Left renal cortex interstitium (tissue), 4 donors: ENCODE results near the gene TMC1. TPM values are rescaled to one million over a fixed set of nuclear protein-coding genes. Genes with fewer than 3 reads are reported as not detected.
"Not testable (repeated sequence)": the region's sequence is repeated elsewhere in the genome, so short reads cannot be mapped to it uniquely, and the experiment has no call there.

Source experiments
- DNase-seq, 4 donors: peaks; one replicate each; pipeline ENCODE4 v3.0.0-alpha.2; 2013; ENCODE audit warnings: low read depth in 4 of 4, low spot score in 2 of 4, missing footprints in 1 of 4
- polyA plus RNA-seq, 4 donors: library from polyadenylated mRNA; unstranded; fragments of 120-200 nt; gene quantifications; one replicate each; pipeline ENCODE4 v1.2.1, GENCODE V29; 2013; ENCODE audit not compliant: insufficient read length in 4 of 4

Gene TMC1
- polyA plus RNA-seq, 4 donors: 0.86 to 1.2 (median 0.97) TPM

DNA sequence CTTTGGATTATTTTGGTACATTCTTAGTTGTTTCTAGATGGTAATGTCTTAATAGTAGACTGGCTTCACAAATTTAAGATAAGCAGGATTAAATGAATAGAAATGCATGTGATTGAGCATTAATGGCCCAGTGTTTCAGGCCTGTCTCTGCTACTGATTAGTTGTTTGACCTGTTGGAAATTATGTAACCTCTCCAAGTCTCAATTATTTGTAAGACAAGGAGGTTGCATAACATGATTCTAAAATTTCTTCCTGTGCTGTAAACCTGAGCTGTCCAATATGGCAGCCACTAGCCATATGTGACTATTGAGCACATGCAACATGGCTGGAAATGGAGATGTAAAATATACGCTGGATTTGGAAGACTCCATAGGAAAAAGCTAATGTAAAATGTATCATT is 333.9 kb downstream of the TMC1 start:
- DNase-seq: no peak

DNA sequence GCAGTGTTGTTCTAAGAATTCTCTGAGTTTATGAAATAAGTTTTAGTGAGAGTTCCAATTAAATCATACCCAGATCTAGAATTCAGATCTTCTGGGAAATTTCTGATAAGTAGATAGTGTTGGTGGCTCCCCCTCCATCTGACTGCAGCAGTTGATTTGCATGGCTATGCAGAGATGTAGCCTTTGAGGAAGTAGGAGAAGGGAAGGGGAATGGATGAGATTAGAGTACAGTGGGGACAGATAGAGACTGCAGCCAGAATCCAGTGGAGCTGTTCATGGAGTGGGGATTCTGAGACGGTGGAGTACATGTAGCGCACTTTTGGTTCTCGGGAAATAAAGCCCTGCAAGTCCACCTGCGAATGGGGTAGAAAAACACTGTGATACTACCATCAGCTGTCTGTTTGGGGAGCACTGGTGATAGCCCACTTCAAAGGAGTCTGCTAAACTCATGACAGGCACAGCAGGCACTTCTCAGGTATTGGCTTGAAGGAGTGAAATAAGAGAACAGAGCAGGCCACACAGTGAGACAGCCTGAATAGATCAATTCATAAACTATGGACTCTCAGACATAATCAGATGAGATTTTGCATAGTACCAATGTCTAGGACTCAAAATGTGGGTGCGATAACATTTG is 334.6 kb downstream of the TMC1 start:
- no peak for DNase-seq

DNA sequence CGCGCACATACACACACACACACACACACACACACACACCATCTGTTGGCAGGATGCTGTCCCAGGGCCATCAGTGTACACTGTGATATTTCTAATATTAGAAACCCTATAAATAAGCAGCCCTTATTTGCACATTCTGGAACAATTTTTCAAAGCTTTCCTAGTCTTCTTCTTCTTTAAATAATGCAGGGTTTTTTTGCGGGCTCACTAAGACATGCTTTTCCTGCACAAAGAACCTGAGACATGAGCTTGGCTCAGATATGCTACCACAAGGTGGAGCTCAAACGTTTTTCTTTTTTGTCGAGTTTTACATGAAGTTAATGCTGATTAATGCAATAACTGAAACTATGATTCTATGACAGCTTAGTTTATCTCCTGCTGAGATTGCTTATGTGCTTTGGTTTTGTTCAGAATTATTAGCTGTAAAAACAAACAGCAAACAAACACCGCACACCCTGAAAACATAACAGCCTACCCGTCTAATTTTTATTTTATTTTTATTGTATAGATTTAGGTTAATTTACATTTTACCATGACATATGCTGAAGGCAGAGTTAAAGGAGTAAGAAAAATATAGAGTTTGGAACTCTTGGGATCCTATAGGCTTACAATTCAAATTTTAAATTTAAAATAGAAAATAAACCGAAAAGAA is 335.7 kb downstream of the TMC1 start:
- DNase-seq: peak in 1 of 4 donors; percentile 48

DNA sequence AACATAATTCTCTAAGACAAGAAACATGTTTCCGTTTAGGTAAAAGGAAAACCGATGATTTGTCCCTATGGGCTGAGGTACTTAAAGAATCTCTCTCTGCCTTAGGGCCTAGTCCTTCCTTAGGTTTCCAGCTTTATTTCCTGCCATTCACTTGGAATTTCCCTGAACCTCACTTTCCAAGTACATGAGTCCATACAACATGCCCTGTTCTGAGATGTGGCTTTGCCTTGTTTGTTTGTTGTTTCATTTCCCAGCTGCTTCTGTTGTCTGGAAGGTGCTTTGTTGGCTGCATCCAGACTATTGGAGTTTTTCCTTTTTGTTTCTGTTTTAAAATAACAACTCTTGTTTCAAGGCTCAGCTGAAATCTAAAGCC is 336.2 kb downstream of the TMC1 start:
- DNase-seq: no peak

DNA sequence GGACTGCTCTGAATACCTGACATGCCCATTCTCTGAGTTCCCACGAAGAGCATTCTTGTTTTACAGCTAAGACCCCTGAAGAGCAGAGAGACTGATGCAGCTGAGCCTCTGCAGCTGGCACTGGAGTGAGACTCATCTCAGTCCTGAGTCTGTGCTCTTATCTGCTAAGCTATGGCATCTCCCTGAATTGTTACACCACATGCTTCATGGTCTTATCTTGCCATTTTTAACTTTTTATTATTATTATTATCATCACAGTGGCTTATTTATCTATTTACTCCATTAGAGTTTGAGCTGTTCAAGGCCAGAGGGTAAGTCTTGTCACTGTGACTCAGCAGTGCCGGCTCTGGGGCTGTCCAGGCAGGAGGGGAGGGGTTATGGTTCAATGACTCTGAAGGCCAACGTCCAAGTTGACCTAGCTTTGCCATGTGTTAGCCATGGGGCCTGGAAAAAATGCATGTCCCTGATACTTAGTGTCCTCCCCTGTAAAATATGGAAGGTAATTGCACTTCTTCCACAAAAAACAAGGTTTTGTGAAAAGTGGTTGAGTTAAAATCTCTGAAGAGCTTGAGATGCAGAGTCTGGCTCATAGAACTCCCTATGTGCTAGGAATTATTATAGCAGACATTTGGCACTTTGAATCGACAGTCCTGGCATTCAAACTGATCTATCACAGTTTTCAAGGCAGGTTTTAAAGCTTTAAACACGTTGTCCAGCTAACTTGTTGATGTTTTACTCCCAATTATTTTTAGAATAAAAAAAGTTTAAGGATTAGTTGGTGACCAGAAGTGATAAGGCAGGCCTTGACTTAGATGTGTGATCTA is 336.9 kb downstream of the TMC1 start:
- no peak for DNase-seq

DNA sequence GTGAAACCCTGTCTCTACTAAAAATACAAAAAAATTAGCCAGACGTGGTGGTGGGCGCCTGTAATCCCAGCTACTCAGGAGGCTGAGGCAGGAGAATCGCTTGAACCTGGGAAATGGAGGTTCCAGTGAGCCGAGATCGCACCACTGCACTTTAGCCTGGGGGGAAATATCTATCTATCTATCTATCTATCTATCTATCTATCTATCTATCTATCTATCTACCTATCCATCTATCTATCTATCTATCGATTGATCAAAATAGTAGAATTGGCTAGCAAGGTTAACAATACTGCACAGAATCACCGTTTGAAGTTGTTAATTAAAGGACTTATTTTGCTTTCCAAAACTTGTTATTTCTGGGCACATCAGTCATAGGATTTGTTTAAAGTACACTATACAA is 341.4 kb downstream of the TMC1 start:
- DNase-seq: not testable (repeated sequence)

DNA sequence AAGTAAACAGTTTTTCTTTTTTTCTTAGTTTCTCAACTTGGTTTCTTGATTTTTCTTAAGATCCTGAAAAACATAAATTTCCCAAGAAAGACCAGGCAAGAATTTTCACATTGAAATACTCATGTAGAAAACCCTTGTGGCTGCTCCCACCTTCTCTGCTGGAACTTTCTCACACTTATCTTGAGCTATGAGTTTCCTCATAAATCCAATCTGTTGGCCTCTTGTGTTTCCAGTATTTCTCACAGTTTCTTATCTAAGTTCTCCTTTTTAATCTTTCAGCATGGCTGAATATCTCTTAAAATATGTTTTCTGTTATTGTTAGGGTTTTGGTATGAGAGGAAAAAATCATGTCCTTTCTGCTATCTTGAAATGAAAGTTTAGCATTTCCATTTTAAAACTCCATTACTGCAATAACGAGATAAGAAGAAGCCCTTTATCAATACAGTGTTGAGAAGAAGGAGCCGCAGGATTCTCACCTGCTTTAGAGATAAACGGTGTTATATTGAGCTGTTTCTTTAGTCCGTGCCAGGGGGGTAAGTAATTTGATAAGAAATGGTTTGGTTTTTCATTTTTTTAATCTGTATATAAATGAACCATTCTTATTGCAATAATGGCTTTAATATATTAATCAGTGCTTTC is 342.2 kb downstream of the TMC1 start:
- DNase-seq: no peak

DNA sequence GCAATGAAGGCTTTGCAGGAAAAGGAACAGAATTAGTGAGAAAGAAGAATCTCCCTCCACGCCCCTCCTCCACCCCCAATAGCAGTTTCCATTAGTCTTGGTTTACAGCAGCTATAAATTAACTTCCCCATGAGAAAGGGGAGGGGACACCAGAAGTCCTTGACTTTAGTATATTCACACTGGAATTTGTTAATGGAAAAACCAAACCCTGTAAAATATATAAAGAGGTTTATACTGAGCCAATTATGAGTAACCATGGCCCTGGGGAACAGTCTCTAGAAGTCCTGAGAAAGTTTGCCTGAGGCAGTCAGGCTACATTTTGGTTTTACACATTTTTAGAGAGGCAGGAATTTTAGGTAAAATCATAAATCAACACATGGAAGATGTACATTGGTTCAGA is 342.9 kb downstream of the TMC1 start:
- DNase-seq: no peak

DNA sequence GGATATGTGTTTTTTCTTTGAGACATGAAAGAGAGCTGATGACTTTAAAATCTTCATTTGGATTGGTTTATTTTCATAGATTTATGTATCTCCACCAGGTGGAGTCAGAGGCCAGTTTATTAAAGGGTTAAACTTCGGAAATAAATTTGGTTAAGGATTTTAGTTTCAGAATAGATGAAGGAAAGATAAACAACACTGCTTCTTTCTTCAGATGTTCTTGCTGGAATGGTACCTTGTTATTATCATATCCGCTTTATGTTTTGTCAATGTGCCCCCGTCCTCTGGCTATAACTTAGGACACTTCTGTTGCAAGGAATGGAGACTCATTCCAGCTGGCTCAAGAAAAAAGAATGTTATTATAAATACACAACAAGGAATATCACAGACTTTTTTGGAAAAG is 350.3 kb downstream of the TMC1 start:
- no peak for DNase-seq

DNA sequence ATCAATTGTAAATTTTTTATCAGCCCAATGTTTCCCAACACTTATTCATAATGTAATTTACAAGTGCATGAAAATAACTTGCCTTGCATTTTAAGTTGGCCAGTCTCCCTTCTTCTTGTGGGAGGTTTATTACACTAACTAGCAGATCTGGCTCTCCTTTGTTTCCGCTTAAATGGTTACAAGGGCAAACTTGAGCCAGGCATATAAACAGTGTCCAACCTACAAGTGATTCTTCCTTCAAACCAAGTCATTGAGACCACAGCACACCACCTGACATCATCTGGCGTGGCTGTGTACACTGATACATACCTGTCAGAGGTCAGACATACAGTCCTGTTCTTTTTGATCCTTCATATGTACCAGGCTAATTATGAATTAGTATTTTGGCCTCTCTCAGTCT is 351.3 kb downstream of the TMC1 start:
- DNase-seq: no peak

DNA sequence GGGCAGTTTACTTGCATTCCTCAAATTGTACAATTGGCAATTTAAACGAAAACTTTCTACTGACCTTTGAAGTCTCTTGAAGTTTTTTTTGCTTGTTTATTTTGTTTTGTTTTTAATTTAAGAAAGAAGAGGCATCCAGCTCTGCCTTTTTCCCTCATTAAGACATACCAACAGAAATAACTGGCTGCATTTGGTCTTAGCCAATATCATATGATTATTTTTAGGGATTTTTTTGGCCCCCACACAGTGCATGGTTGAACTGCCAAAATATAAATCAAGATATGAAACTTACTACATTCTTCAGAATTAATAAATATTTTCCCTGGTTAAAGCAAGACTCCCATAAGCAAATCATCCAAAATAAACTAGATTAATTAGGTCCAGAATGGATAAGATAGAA is 352.0 kb downstream of the TMC1 start:
- no peak for DNase-seq

DNA sequence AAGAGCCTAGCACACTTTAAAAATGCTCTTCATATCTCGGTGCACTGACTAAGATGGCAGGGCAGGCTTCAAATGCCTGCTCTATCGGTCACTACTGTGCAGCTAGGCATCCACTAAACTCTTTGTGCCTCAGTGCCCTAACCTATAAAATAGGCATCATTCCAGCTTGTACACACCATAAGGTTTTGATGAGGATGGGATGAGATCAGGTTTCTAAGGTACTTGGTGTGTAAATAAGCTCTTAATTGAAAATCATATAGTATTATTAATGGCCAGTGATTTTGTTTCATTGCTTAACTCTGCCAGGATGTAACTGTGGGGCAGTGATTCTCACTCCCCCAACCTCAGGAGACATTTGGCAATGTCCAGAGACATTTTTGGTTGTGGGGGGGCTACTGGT is 352.9 kb downstream of the TMC1 start:
- no peak for DNase-seq

DNA sequence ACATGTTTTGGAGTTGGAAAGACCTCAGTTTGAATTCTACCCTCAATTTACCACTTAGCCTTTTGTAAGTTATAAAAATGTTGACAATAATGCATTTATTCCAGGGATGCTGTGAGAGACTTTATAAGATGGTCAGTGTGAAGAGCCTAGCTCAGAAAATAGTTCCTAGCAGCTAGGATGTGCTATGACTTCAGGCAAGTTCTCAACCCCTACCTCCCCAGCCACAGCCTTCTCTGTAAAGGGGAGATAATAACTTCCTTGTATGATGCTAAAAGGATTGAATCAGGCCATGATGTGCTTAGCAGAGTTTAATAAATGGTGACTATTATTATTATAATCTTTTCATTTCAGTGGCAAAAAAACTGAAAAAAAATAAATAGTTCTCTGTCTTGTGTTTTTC is 353.8 kb downstream of the TMC1 start:
- DNase-seq: no peak

DNA sequence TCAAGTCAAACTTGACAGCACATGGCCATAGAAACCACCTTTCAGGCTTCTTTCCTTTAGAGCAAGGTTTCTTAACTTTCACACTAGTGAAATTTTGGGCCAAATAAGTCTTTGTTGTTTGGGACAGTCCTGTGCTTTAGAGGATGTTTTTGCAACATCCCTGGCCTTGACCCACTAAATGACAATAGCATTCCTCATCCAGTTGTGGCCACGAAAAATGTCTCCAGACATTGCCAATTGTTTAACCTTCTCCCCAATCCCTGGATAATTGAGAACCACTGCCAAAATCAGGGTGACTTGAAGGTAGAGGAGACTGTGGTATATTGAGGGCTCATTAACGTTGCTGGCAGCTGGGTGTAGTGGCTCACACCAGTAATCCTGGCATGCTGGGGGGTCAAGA is 359.4 kb downstream of the TMC1 start:
- no peak for DNase-seq

DNA sequence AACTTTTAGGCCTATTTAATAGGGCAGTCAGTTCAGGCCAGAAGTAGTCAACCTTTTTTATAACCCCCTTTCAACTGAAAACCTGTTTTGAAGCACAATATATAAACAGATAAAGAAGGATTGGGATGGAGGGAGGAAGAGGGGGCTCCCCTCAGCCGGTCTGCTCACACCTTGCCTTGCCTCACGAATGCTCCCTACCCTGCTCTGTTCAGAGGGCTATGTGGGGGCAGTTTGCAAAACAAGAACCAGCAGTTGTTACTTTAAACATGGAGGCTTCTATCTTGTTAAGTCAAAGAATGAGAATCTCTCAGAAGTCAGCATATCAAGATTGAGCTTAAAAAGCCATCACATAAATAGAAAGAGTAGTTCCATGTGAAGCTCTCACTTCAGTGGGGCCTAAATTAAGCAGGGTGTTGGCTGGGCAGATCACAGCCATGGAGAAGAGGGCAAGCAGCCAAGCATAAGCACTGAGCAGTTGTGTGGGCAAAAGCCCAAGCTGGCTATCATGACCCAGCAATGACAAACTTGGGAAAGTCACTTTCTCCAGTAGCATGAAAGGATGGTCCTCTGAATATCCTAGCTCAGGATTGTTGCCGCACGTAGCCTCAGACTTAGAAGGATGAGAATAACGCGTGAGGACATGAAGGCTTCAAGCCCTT is 360.8 kb downstream of the TMC1 start:
- DNase-seq: no peak

DNA sequence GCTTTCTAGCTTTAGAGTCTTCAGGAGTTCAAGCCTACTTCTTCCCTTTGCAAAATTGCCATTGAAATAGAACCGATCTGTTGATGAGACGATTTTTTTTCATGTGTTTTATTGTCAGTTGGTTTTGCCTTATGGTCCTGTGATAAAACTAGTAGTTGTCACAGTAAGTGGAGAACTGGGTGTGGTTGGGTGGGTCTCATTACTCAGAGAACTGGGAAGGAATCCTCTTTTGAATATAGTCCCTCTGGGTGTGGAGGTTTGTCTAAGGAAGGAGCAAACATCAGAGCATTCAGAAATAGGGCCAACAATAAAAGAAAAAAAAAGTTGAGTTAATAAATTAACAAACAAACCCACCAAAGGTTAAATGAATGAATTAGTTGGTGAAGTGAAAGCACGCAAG is 362.5 kb downstream of the TMC1 start:
- no peak for DNase-seq

DNA sequence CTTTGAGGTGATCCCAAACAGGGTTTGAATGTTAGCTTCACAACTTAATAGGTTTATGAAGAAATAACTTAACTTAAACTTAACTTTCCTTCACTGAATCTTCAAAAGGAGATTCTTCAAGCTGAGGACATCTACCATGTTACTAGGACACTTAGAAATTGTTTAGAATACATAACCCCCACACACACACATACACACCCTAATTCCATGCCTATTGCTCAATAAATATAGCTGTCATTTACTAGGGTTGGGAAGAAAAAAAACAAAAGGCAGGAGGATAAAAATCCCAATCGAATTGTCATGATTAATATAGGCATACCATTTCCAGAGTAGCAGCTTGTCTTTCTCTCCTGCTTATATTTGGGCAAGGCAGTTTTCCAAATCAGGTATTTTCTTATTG is 363.1 kb downstream of the TMC1 start:
- no peak for DNase-seq
